ENCODE data around the gene REV3L.

DNA sequence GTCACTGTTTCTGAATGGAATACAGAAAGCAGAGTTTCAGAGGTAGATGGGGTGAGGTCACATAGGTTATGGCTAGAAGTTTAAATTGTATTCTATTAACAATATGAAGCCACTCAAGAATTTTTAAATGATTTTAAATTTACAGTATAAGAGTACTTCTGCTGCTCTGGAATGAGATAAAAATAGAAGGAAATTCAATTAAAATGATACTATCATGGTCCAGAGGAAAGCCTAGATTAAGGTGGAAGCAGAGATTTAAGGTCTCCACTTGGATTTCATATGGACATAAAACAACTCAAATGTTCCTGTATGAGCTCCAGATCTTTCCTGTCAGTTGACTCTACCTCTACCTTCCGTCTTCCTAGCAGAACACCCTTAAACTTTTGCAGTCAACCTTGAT is 68.6 kb downstream of the REV3L start:
- no peak for TF ChIP-seq GATA3 (IDR thresholded peaks at IDR 0.05; ENCODE audit: low read depth, low read length)
- no peak for TF ChIP-seq GATA2 (IDR thresholded peaks at IDR 0.05; ENCODE audit: low read depth, low read length)

Data from SH-SY5Y (cell line).